GM12865 (cell line): Measurements from ENCODE around the gene NCAN.

Source experiments
- DNase-seq: peaks from one replicate; pipeline ENCODE4 v3.0.0; 2010; ENCODE audit warnings: low read depth
- H3K4me3 ChIP-seq: 2 replicates; pipeline ENCODE4 v1.5.1; 2011; ENCODE audit warnings: mild to moderate bottlenecking, low read depth, low read length, control low read depth
- TF ChIP-seq, protein P1 (sequence below): IDR thresholded peaks from 2 replicates; pipeline ENCODE4 v1.5.1; 2011; ENCODE audit warnings: low read length, control low read depth, low read depth, inconsistent platforms; ENCODE audit not compliant: insufficient read depth; ENCODE audit errors: missing control alignments

NCAN gene

DNA sequence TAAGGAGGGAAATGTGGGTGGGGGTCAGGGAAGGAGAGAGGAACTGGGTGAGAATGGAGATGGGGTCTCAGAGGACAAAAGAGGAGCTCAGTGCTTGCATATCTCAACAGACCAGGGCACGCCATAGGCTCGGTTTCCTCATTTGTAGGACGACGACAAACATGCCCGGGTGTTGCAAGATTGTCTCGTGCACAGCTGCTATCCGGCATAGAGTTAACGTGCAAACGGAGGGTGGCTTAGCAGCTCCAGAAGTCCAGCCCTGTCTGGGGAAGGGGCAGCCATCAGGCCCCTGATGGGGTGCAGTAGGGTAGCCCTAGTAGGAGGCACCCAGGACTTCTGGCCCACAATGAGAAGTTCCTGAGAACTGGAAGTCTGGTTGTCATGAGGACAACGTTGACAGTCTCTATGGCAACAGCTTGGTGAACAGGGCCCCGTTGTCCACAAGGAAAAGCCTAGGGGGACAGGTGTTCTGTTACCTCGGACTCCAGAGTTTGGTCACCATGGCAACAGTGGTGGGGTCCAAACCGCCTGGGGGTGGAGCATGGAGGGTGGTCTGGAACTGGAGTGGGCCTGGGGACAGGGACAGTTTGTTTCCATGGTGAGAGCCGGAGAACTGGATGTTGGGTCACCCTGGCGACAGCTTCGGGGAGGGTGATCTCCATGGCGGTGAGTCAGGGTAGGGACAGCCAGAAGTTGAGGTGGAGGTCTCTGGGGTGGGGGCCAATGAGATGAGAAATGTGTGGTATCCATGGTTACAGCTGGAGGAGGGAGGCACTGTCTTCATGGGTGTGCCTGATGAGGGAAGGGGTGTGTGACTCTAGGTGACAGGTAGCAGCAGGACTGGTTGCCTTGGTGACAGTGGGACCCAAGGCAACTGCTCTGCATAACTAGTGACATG, 44.6 kb downstream of the NCAN start:
- no peak for DNase-seq
- H3K4me3 ChIP-seq = no peak overlapping the region
- TF ChIP-seq, protein P1, sequence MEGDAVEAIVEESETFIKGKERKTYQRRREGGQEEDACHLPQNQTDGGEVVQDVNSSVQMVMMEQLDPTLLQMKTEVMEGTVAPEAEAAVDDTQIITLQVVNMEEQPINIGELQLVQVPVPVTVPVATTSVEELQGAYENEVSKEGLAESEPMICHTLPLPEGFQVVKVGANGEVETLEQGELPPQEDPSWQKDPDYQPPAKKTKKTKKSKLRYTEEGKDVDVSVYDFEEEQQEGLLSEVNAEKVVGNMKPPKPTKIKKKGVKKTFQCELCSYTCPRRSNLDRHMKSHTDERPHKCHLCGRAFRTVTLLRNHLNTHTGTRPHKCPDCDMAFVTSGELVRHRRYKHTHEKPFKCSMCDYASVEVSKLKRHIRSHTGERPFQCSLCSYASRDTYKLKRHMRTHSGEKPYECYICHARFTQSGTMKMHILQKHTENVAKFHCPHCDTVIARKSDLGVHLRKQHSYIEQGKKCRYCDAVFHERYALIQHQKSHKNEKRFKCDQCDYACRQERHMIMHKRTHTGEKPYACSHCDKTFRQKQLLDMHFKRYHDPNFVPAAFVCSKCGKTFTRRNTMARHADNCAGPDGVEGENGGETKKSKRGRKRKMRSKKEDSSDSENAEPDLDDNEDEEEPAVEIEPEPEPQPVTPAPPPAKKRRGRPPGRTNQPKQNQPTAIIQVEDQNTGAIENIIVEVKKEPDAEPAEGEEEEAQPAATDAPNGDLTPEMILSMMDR = no peak

DNA sequence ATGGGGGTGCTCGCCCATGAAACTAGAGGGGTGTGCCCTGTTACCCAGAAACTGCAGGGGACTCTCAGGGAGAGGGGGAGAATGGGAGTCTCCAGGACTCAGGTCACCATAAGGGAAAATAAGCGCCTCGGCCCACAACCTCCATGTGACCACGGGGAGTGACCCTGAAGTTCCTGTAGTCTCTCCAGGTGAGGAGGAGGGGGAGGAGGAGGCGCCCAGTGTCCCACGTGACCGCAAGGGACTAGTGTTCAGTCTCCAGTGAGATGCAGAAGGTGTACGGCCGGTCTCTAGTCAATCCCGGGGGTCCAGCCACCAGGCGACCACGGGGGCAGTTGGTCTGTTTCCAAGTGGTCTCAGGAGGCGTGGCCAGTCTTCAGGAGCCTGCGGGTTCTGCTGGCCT, 45.4 kb downstream of the NCAN start:
- DNase-seq = no peak
- no peak overlapping the region for H3K4me3 ChIP-seq
- TF ChIP-seq, protein P1 = no peak

GRCh38 chr19:19257836-19258588, 46.3 kb downstream of the NCAN start:
- H3K4me3 ChIP-seq = no peak overlapping the region
- TF ChIP-seq, protein P1 = no peak
- no peak for DNase-seq

DNA sequence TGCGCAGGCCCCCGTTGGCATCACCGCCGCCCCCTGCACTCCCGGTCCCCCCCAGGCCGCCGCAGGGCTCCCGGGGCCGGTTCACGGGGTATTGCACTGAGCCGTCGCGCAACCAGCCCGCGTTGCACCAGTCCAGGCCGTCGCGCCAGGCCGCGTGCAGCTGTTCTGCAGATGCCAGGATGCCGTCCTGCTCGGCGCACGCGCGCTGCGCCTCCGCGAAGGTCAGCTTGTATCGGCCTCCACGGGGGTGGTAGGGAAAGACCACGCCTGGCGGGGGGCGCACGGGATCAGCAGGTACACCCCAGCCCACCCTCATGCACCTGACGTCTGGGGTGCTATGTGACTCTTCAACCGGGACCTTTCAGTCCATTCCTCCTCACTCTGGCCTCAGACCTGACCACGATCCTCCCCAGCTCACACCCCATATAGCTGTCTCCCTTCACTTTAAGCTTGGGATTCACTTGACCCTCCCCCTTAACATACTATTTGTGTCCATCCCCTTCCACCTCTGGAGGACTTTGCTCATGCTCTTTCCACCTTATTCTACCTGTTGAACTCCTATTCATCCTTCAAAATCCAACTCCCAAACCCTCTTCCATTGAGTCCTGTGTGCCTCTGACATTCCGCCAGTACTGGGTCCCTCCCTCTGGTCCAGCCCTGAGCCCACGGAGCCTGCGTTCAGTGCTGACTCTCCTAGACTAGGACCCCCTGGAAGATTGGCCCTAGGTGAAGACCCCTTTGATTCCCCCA, 47.0 kb downstream of the NCAN start:
- DNase-seq = no peak
- TF ChIP-seq, protein P1 = no peak
- H3K4me3 ChIP-seq = no peak overlapping the region

- DNase-seq = peak; percentile 56
- TF ChIP-seq, protein P1 = no peak
- no peak overlapping the region for H3K4me3 ChIP-seq
Measured at GRCh38 chr19:19259741-19260140, 48.0 kb downstream of the NCAN start.

DNA sequence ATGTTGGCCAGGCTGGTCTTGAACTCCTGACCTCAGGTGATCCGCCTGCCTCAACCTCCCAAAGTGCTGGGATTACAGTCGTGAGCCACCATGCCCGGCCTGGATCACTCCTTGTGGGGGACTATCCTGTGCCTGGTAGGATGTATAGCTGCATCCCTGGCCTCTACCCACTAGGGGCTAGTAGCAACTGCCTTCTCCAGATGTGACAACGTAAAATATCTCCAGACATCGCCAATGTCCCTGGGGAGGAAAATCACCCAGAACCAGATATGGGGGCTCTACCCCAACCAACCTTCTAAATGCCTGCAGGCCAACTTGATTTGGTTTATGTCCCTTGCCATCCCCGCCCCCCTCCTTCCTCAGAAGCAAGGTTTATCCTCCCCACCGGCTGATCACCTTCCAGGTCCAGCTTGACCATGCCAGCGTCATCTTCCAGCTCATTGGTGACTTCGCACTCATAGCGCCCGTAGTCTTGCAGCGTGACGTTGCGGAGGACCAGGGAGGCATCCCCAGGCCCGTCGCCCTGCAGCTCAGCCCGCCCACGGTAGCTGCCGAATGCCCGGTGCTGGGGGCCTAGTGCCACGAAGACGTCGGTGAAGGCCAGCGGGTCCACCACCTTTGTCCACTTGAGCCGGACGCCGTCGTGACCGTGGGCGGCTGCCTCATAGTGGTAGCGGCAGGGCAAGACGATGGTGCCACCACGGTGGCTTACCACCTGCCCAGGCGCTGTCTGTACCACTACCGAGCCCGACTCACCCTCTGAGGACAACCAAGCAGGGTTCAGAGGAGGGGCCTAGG, 48.9 kb downstream of the NCAN start:
- TF ChIP-seq, protein P1 = no peak
- no peak for DNase-seq
- no peak overlapping the region for H3K4me3 ChIP-seq
